CD14-positive monocyte (primary cell): Measurements from ENCODE around the gene AP1S3. TPM values are rescaled to one million over a fixed set of nuclear protein-coding genes. Genes with fewer than 3 reads are reported as not detected.

Experiments used
- DNase-seq, 3 donors: peaks; one replicate each; pipeline ENCODE4 v3.0.0-alpha.2; 2011 to 2022
- H2AFZ ChIP-seq: 2 replicates; pipeline ENCODE4 v1.6.0; 2012; ENCODE audit warnings: mild to moderate bottlenecking, low read depth, low read length, inconsistent platforms; ENCODE audit not compliant: insufficient read depth, poor library complexity, severe bottlenecking
- H3K27ac ChIP-seq, 2 donors: 1 replicate in 1 of 2; 2 replicates in 1 of 2; pipeline ENCODE4 v1.5.1; 2012 to 2013; ENCODE audit warnings: low read length in 2 of 2, control low read depth in 1 of 2, inconsistent platforms in 1 of 2, low read depth in 1 of 2, mild to moderate bottlenecking in 1 of 2
- H3K27me3 ChIP-seq, 2 donors: one replicate each; pipeline versions ENCODE4 v1.6.0 to v1.6.1; 2011 to 2013; ENCODE audit warnings: low read length in 2 of 2; ENCODE audit not compliant: control insufficient read depth in 2 of 2, insufficient read depth in 2 of 2
- H3K36me3 ChIP-seq, 2 donors: replicated peaks in 1 of 2; 1 replicate in 1 of 2; 2 replicates in 1 of 2; pipeline versions ENCODE4 v1.5.1 to v1.6.1; 2012 to 2013; ENCODE audit warnings: low read length in 2 of 2, control low read depth in 1 of 2, inconsistent platforms in 1 of 2, mild to moderate bottlenecking in 1 of 2; ENCODE audit not compliant: insufficient read depth in 2 of 2, control insufficient read depth in 1 of 2
- H3K4me1 ChIP-seq, 2 donors: 1 replicate in 1 of 2; 2 replicates in 1 of 2; pipeline versions ENCODE4 v1.5.1 to v1.6.1; 2012 to 2013; ENCODE audit warnings: low read length in 2 of 2, control low read depth in 1 of 2, inconsistent platforms in 1 of 2, mild to moderate bottlenecking in 1 of 2, moderate library complexity in 1 of 2; ENCODE audit not compliant: insufficient read depth in 2 of 2, control insufficient read depth in 1 of 2
- H3K4me2 ChIP-seq: replicated peaks from 2 replicates; pipeline ENCODE3; 2012; ENCODE audit warnings: low read length, moderate library complexity, mild to moderate bottlenecking; ENCODE audit not compliant: poor library complexity, severe bottlenecking; ENCODE audit errors: extremely low read depth
- H3K4me3 ChIP-seq, 3 experiments: fragments of 200-600 bp in 1 of 3; sonication (generic) in 1 of 3; replicated peaks in 1 of 3; 1 replicate in 2 of 3; 2 replicates in 1 of 3; pipeline ENCODE4 v1.5.1; 2011 to 2013; ENCODE audit warnings: low read length in 3 of 3, mild to moderate bottlenecking in 3 of 3, control low read depth in 2 of 3, low read depth in 2 of 3, inconsistent platforms in 1 of 3, moderate library complexity in 1 of 3
- H3K79me2 ChIP-seq: 2 replicates; pipeline ENCODE4 v1.6.0; 2012; ENCODE audit warnings: mild to moderate bottlenecking, control low read depth, inconsistent platforms, low read length, moderate library complexity; ENCODE audit not compliant: insufficient read depth
- H3K9ac ChIP-seq: 2 replicates; pipeline ENCODE4 v1.6.0; 2017; ENCODE audit warnings: low read length, mild to moderate bottlenecking; ENCODE audit not compliant: insufficient read depth, poor library complexity, severe bottlenecking
- H3K9me3 ChIP-seq, 2 donors: replicated peaks in 1 of 2; 1 replicate in 1 of 2; 2 replicates in 1 of 2; pipeline versions ENCODE4 v1.5.1 to v1.6.1; 2012 to 2013; ENCODE audit warnings: low read length in 2 of 2, control low read depth in 1 of 2; ENCODE audit not compliant: control insufficient read depth in 1 of 2, insufficient read depth in 1 of 2
- H4K20me1 ChIP-seq: 2 replicates; pipeline ENCODE4 v1.6.0; 2012; ENCODE audit warnings: mild to moderate bottlenecking, low read length, control low read depth, moderate library complexity; ENCODE audit not compliant: insufficient read depth
- H3K27ac Mint-ChIP-seq, 7 donors: one replicate each; pipeline ENCODE4 v1.8.0; 2020; ENCODE audit warnings: mild to moderate bottlenecking in 7 of 7, mixed read lengths in 7 of 7, moderate library complexity in 6 of 7, inconsistent platforms in 2 of 7
- H3K27me3 Mint-ChIP-seq, 3 donors: one replicate each; pipeline ENCODE4 v1.8.0; 2021 to 2022; ENCODE audit warnings: low read depth in 3 of 3, mild to moderate bottlenecking in 3 of 3, mixed read lengths in 3 of 3, moderate library complexity in 3 of 3, inconsistent platforms in 1 of 3
- H3K36me3 Mint-ChIP-seq, 2 donors: one replicate each; pipeline ENCODE4 v1.8.0; 2020; ENCODE audit warnings: mixed read lengths in 2 of 2, inconsistent platforms in 1 of 2, mild to moderate bottlenecking in 1 of 2
- H3K4me1 Mint-ChIP-seq: one replicate; pipeline ENCODE4 v1.8.0; 2020; ENCODE audit warnings: mild to moderate bottlenecking, mixed read lengths
- H3K4me3 Mint-ChIP-seq, 2 donors: one replicate each; pipeline ENCODE4 v1.8.0; 2020; ENCODE audit warnings: mild to moderate bottlenecking in 2 of 2, mixed read lengths in 2 of 2, moderate library complexity in 1 of 2
- H3K9me3 Mint-ChIP-seq, 7 donors: one replicate each; pipeline ENCODE4 v1.8.0; 2020 to 2022; ENCODE audit warnings: mixed read lengths in 7 of 7, mild to moderate bottlenecking in 6 of 7, moderate library complexity in 6 of 7, inconsistent platforms in 2 of 7
- CTCF ChIP-seq: fragments of 200-600 bp; IDR thresholded peaks from one replicate; pipeline ENCODE4 v1.8.0; 2022; ENCODE audit warnings: antibody characterized with exemption, mild to moderate bottlenecking
- WGBS: methylation state at CpG from one replicate; pipeline ENCODE4 v1.1.5; 2013; ENCODE audit warnings: missing lambda C conversion rate; ENCODE audit not compliant: insufficient coverage; 5-methylcytosine and 5-hydroxymethylcytosine counted together
- intact Hi-C, 2 donors: fragments of 100-400 bp; cut with micrococcal nuclease; formaldehyde crosslinking; loops; one replicate each; pipeline versions ENCODE4 v1.15.0 to v1.15.1; 2023
- polyA plus RNA-seq, 3 donors: library from polyadenylated mRNA; depleted of rRNA in 1 of 3; unstranded in 2 of 3; stranded (reverse) in 1 of 3; fragments of 300-500 nt in 2 of 3; fragments of >200 nt in 1 of 3; fragmentation: Illumina TruSeq in 2 of 3; gene quantifications; 1 replicate in 2 of 3; 2 replicates in 1 of 3; pipeline ENCODE4 v1.2.3, GENCODE V29; 2012 to 2021

Gene AP1S3
- polyA plus RNA-seq, 3 donors = 0.80 to 1.3 (median 0.81) TPM

- H3K9ac ChIP-seq = no peak overlapping the region
- no peaks in the 10 kb centered on the region for H3K36me3 ChIP-seq
- Mint-ChIP-seq H3K4me3 (no peak overlapping the region), H3K4me1 (peaks cover 2% of the 10 kb centered on the region), H3K27me3 (peaks cover 1 to 3% (median 2%) of the 10 kb centered on the region in 3 donors), H3K9me3 (peaks cover 0 to 3% (median 0%) of the 10 kb centered on the region in 7 donors), H3K27ac (no peak overlapping the region), H3K36me3 (peaks cover 1 to 5% of the 10 kb centered on the region in 2 donors)
- intact Hi-C loops = no loop called here
- H3K4me2 ChIP-seq = no peak overlapping the region
- H3K27me3 ChIP-seq = no peaks in the 10 kb centered on the region
- DNase-seq = no peak
- H3K4me1 ChIP-seq = no peaks in the 10 kb centered on the region
- no peak overlapping the region for H2AFZ ChIP-seq
- whole genome bisulfite sequencing = no CpG with 5 or more reads among the region's 2 CpGs
- no peak overlapping the region for H3K27ac ChIP-seq
- no peak overlapping the region for H3K4me3 ChIP-seq
- no peaks in the 10 kb centered on the region for H4K20me1 ChIP-seq
- H3K79me2 ChIP-seq = peaks cover 38% of the 10 kb centered on the region
- no peak for TF ChIP-seq CTCF
- H3K9me3 ChIP-seq = no peaks in the 10 kb centered on the region
Observed at GRCh38 chr2:223813329-223813728, 24.1 kb downstream of the AP1S3 start.

DNA sequence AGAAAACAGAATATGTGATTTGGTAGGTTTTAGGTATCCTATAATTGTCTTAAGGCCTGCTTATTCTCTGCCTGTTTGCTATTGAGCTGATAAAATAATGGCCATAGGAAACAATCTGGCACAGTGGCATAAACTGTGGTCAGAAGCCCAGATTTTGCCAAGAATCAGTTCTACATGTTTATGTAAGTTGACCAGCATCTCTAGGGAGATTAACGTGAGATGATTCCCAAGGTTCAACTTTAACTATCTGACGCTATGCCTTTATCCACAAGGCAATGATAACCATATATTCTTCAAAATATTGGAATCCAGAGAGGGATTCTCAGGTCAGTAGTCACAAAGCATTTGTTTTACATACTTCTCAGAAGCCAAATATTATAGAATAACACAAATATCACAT is 25.6 kb downstream of the AP1S3 start:
- Histone ChIP-seq H3K27me3 (no peaks in the 10 kb centered on the region), H3K79me2 (peaks cover 37% of the 10 kb centered on the region), H3K4me2 (no peak overlapping the region), H3K27ac (no peak overlapping the region), H3K9me3 (no peaks in the 10 kb centered on the region), H3K36me3 (no peaks in the 10 kb centered on the region), H3K9ac (no peak overlapping the region), H4K20me1 (no peaks in the 10 kb centered on the region), H3K4me3 (no peak overlapping the region), H2AFZ (no peak overlapping the region), H3K4me1 (no peaks in the 10 kb centered on the region)
- whole genome bisulfite sequencing = no CpG with 5 or more reads among the region's 2 CpGs
- no peak overlapping the region for H3K27ac Mint-ChIP-seq
- H3K36me3 Mint-ChIP-seq = peaks cover 1 to 2% of the 10 kb centered on the region in 2 donors
- TF ChIP-seq CTCF = no peak
- peaks cover 2% of the 10 kb centered on the region for H3K4me1 Mint-ChIP-seq
- DNase-seq = no peak
- H3K27me3 Mint-ChIP-seq = peaks cover 1 to 3% (median 2%) of the 10 kb centered on the region in 3 donors
- no peak overlapping the region for H3K4me3 Mint-ChIP-seq
- H3K9me3 Mint-ChIP-seq = peaks cover 0 to 5% (median 0%) of the 10 kb centered on the region in 7 donors
- intact Hi-C loops = no loop called here
